Right renal cortex interstitium (tissue), 3 donors: ENCODE measurements around the gene NCAM2. TPM values are rescaled to one million over a fixed set of nuclear protein-coding genes. Genes with fewer than 3 reads are reported as not detected.

Experiments
- DNase-seq, 3 donors: peaks; one replicate each; pipeline ENCODE4 v3.0.0-alpha.2; 2013; ENCODE audit warnings: low read depth in 3 of 3, low spot score in 2 of 3
- polyA plus RNA-seq, 3 donors: library from polyadenylated mRNA; unstranded; fragments of 120-200 nt; gene quantifications; one replicate each; pipeline ENCODE4 v1.2.1, GENCODE V29; 2013; ENCODE audit not compliant: insufficient read length in 3 of 3

The NCAM2 gene
- polyA plus RNA-seq, 3 donors = 7.6 to 16.4 (median 12.6) TPM

DNA sequence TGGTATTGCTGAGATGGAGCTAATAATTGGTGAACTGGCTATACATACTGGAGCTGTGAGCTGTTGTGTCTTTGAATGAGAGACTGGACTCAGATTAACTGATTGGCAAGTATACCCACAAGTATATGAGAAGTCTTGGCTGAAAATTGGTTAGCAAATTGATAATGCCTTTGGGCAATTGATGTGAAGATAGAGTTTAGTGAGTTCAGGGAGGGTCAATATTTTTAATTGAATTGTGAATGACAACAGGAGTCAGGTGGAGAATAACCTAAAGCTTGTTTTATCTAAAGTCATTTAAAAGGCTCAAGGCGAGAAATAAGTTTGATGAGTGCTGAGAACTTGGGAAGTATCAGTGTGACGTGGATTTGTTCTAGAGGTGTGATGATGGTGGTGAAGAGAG is 27.5 kb downstream of the NCAM2 start:
- DNase-seq = no peak

DNA sequence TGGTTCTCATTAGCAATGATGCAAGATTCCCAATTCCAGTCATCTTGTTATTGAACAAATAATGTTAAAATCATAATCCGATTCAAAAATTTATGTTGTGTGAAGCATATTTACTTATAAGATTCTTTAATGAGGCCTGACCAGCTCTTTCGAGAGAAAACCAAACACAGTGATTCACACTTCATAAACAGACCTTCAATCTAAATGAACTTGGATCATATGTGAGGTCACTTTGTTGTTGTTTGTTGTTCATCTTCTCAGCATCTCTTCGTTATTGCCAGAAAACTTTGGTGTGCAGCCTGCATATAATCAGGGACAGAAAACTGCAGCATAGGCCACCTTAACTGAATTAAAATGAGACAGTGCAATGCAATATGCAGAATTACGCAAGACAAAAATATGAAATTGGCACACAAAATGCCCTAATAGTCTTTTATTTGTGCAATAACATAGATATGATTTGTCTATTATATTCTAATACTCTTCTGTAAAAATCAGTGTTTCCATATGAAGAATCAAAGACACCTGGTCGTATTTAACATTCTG is 30.1 kb downstream of the NCAM2 start:
- DNase-seq = no peak

GRCh38 chr21:21029164-21029563 is 31.0 kb downstream of the NCAM2 start:
- no peak for DNase-seq

- DNase-seq = no peak
These were observed 32.1 kb downstream of the NCAM2 start for GRCh38 chr21:21030311-21030710.

GRCh38 chr21:21034036-21034435 is 35.8 kb downstream of the NCAM2 start:
- no peak for DNase-seq

DNA sequence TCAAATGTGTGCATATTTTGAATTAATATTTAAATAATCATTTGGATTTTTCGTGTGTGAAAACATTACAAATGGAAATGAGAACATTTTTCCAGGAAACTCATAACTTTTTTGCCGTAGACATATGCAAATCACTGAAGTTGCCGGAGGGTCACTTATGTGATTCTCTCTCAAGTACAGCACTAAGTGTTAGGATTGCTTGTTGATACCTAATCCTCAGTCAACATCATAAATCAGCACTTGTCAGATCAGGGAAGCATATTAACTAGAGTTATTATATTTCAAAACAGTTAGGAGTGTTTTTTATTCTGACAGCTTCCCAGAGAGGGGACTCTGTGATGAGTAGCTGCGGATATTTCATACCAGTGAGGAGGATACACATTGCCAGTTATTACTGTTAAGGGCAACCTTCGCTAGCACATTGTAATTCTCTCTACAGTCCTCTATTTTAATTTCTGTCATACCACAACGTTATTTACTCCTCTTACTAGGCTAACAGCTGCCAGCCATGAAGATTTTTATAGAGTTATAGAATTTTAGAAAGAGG is 41.5 kb downstream of the NCAM2 start:
- DNase-seq = no peak

- no peak for DNase-seq
These were observed 47.3 kb downstream of the NCAM2 start for GRCh38 chr21:21045518-21045917.

GRCh38 chr21:21046063-21046462 is 47.9 kb downstream of the NCAM2 start:
- DNase-seq = no peak

- no peak for DNase-seq
These were observed 53.2 kb downstream of the NCAM2 start for GRCh38 chr21:21051109-21052055.

- DNase-seq = no peak
These were observed 54.5 kb downstream of the NCAM2 start for GRCh38 chr21:21052672-21053071.

DNA sequence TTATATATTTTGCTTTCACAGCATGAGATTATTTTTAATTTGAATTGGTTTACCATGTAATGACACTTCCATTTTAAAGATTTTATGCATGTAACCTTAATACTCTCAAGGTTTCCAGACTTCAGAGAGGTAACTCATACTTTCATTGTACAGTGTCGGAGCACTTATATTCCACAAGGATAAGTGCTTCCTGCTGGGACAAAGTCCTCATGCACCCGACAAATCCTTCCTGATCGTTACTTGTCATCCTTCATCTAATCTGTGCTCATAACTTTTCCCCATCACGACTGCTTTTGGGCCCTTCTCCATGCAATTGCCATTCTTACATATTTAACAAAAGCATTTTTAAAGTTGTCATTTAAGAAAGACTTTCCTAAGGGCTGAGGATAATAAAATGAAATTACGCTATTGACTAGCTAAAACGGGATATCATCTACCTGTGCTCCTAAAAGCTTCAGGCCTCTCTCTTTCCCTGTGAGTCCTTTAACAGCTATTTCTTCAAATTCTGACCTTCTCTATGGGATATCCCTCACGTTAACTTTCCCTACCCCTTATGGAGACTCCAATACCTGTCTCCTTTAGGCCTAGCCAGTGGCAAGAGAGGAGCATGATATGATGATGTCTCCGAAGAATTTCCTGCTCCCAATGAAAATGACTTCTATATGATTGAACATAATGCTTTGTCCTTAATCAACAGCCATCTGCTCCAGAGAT is 59.3 kb downstream of the NCAM2 start:
- DNase-seq = no peak

DNA sequence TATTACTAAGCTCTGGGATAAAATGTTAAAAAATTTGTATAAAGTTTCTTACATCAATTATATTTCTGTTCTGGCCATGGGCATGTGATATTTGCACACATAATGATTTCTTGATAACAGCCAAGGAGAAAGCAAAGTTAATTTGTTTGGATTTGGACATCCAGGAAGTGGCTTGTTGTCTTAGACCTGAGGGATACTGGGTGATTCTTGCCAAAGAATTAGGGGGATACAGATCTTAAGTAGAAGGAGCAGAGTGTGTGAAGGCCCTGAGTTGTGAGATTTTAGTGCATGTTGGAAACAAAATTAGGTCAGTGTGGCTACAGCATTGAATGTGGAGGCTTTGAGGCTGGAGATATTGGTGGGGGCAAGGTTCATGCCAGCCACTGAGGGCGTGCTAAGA is 65.6 kb downstream of the NCAM2 start:
- DNase-seq = no peak

DNA sequence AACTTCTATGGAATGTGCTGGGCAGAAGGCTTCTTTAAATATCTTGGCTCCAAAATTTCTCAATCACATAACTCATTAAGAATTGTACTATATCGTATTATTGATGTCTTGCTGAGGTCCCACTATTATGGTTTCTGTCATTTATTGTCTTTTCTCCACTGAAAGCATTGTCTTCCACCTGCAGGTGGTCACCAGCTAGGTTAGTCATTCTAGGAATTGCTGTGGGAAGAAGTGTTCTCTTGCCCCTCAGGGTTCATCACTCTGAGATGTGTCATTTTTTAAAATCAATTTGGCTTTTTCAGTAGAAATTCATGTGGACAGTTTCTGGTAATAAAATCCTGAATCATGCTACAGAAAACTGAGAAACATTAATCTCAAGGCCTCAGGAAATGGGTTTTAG is 66.1 kb downstream of the NCAM2 start:
- no peak for DNase-seq

DNA sequence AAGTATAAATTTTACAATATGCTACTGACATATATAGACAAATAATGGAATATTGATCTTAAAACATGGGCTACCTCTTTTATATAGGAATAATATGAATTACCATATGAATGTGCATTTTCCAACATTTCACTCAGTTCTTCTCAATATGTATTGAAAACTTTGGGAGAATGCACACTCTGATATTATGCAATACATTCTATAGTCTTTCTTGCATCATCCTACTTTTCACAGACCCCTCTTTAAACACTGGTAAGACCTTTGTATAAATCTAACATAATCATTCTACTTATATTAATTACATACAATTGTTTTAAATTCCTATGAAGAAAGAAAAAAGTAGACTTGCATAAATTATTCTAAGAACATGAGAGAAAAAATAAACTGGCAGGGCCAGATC is 69.2 kb downstream of the NCAM2 start:
- no peak for DNase-seq

GRCh38 chr21:21074305-21074704 is 76.1 kb downstream of the NCAM2 start:
- no peak for DNase-seq

DNA sequence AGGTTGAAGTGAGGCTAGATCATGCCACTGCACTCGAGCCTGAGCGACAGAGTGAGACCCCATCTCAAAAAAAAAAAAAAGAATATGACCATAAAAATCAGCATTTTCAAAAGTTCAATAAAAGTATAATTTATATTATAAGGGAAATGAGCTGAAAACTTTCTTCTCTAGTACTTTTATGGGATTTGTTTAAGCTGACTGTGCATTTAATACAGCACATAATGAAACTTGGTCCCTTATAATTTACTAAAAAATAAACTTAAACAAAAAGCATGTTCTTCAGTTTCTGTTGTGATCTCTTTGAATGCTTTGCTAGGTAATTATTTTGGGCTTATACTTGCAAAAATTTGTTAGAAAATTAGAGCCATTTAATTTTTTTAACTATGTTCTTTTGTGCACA is 77.8 kb downstream of the NCAM2 start:
- no peak for DNase-seq

DNA sequence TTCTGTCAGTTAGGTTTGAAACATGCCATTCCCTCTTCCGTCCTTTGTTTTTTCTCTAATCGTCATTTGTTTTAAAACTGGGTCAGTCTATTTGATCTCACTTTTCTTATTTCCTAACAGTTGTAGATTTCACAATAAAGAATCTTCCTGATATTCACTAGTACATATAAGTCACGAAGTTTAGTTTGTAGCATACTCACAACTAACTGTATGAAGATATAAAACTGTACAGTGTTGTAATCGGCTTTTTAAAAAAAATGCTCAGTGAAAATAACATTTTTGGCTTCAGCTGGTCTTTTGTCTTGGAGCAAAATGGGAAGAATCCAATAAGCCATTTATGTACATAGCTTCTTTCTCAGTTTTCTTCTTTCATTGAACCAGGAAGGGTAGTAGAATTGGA is 78.3 kb downstream of the NCAM2 start:
- DNase-seq = no peak

DNA sequence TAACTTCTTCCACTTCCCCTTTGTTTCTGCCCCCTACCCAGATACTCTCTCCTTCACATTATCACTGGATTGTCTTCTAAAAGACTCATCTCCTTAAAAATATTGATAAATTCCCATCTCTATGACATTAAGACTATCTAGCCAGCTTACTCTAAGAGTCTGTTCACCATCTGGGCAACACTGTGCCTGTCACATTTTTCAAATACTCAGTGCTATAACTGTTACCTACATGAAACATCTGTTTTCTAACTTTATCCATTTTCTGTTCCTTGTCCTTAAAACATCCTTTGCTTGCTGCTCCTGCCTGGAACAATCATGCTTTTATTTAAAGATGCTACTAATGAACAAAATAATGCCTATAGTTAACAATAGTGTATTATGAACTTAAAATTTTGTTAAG is 81.4 kb downstream of the NCAM2 start:
- DNase-seq = no peak

GRCh38 chr21:21084179-21084578 is 86.0 kb downstream of the NCAM2 start:
- DNase-seq = no peak

DNA sequence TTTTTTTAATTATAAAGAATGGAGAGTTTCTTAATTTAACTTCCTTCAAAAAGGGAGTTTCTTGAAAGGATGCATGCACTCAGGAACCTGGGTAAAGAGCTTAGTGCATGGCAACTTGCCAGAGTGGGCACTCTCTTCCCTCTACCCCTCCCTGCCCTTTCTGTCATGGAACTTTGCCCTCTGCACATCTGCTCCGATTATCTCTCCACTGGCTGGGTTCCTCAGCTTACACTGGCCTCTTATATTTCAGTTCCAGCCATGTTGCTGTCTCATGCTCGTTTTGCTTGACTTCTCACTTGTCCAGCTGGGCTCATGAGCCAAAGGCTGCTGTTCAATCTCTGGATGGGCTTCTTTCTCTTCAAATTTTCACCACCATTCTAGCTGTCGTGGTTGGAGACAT is 87.0 kb downstream of the NCAM2 start:
- no peak for DNase-seq

DNA sequence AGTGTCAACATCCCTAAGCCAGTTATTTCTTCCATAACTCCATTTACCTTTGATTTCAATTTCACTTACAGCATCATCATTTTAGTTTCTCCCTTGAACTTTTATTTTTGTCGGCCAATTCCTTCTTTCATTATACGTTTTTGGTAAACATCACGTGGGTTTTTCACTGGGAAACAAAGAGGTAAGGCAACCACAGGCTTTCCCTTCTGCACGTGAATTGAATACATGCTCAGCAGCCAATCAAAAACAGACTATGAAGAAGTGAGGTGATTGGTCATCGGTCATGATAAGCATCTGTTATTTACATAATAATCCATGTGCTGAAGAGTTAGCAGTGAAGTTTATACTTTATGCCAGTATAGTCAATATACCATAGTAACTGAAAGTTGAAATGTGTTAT is 98.7 kb downstream of the NCAM2 start:
- DNase-seq = no peak
